Superior temporal gyrus (tissue), 1 donor: ENCODE data around the gene RPN2.

ENCODE experiments used
- DNase-seq: peaks from one replicate; pipeline ENCODE4 v3.0.0-alpha.2; 2016; ENCODE audit errors: extremely low spot score

The RPN2 gene

DNA sequence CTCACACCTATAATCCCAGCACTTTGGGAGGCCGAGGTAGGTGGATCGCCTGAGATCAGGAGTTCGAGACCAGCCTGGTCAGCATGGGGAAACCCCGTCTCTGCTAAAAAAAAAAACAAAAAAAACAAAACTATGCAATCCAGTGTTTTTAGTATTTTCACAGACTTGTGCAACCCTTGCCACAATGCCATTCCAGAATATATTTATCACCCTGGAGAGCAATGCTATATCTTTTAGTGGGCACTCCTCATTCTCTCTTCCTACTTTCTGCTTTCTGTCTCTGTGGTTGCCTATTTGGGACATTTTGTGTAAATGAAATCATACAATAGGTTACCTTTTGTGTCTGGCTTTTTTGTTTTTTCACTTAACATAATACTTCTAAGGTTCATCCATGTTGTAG lies 39.3 kb downstream of the RPN2 start:
- no peak for DNase-seq

DNA sequence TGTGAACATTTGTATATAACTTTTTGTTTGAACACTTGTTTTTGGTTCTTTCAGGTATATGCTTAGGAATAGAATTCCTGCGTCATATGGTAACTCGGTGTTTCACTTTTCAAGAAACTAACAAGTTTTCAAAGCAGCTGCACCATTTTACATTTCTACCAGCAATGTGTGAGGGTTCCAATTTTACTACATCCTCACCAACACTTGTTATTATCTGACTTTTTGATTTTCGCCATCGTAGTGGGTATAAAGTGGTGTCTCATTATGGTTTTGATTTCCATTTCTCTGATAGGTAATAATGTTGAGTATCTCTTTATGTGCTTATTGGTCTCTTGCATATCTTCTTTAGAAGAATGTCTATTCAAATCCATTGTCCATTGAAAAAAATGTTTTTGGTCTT lies 39.8 kb downstream of the RPN2 start:
- DNase-seq, result no peak

DNA sequence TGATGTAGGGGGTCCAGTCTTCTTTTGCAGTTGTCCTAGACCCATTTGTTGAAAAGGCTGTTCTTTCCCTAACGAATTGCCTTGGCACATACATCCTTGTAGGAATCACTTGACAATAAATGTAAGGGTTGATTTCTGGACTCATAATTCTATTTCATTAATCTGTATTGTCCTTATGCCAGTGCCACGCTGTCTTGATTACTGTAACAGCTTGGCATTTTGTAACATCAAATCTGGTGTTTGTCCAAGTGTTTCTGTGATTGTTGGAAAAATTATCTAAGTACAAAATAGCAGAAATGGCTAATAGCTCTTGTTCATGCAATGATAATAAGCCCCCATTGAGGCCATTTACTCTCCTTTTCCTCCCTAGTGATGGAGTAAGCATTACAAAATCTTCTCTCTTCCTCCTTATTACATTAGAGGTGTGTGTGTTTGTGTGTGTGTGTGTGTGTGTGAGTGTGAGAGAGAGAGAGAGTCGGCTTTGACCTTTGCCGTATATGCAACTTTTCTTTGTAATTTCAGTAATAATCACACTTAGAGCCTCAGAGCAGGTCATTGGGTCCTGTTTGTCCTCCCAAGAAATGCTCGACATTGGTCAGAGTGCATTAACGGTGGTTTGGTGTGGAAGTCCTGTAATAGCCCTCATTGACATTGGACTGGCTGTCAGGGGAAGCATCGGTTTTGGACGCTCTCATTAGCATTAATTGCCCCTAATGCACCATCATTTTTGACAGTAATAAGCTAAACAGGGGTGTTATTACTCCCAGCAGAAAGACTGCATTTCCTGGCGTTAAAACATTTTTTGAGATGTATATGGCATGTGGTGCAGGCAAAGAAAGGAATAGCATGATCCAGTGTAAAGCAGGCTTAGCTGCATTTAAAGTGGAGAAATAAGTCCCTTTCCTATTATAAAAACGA lies 40.9 kb downstream of the RPN2 start:
- DNase-seq, result no peak

DNA sequence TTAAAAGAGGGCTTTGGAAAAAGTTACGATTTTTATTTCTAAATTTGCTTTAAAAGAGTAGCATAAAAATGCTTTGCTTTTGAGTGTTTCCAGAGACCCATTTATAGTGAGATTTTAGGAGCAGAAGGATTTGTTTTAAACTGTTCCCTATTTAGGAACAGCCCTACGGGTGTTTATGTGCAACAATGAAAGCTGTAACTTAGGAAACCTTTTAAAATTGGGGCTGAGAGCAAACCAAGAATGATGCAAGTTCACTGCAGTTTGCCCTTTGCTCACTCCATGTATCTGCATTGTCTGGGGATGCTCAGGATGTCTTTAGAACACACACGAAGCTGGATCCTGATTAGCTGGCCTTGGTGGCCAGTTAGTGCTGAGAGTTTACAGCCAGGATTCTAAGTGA lies 41.6 kb downstream of the RPN2 start:
- DNase-seq, result no peak

DNA sequence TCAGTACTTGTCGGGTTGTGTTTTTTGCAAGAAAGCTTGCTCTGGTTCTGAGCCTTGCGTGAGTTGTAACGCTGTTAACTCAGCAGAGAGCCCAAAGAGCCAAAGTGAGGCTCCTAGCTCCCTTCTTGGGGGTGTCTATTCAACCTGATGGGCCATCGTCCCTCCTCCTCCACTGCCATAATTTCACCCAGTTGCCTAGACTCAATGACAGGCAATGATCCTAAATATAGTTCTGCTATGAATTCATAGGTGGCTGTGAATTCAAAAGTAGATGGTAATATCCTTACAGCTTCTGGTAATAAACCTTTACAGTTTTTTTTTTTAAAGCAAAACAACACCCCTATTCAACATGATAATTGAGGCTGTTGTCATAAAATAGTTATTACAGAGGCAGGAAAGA lies 43.0 kb downstream of the RPN2 start:
- DNase-seq, result no peak

DNA sequence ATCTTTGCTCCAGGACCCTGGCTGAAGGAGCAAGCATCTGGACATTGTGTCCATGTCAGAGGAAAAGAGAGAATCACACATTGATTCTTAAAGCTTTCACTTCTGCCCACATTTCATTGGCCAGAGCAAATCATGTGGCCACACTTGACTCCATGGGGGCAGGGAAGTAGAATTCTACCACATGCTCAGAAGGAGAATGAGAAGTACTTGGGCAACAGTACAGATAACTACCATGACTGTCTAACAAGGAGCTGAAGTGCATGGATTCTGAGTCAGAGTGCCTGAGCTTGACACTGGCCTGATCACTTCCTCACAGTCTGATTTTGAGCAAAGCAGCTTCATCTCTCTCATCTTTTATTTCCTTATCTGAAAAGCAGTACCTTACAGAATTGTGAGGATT lies 43.9 kb downstream of the RPN2 start:
- peak; percentile 36 for DNase-seq

DNA sequence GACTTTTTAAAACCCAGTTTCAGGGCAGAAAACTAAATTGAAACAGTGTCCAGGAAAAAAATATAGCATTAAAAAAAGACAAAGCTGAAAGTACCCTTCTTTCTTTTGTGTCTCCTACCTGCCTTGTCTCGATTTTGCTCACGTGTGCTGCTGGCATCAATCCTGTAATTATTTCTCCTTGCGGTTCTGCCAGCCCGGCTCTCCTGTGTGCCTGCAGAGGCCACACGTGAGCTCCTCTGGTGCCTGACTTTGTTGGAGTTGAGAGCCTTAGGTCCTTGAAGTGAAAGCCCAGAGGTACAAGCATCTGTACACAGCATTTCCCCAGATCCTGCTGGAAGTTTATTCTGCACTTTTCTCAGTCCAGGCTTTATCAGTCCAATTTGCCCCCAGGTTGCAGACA lies 46.0 kb downstream of the RPN2 start:
- DNase-seq, result no peak

DNA sequence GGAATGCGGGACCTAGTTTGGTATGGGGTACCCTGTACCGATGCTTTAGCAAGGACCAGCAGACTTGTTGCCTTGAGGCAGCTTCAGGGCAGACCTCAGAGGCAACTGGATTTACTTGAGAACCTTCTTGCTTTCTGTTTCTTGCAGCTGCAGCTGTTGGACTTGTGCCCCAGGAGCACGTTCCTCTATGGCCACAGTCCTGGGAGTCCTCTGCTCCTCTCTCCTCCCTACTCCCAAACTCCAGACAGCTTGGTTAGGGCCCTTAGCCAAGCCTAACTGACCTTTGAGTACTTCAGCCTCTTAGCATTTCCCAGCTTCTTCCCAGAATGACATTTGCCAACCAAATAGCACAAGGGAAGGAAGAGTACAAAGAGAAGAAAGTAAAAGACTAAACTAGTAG lies 47.8 kb downstream of the RPN2 start:
- no peak for DNase-seq

DNA sequence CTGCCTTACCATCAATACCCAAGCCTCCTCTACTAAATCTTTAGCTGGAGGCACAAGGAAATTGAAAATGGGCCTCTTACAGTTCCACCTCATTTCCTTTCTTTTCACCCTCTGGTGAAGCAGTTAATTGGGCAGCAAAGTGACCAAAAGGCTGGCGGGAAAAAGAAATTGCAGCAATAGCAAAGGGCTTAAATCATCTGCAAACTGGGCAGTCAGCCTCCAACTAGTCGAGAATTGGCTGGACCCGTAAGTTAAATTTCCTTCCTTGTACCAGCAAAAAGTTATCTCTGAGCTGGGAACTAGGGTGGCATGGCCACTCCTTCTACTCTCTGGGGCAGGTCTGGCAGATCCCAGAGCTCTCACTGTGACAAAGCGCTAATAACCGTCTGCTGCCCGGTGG lies 49.0 kb downstream of the RPN2 start:
- DNase-seq, result no peak

DNA sequence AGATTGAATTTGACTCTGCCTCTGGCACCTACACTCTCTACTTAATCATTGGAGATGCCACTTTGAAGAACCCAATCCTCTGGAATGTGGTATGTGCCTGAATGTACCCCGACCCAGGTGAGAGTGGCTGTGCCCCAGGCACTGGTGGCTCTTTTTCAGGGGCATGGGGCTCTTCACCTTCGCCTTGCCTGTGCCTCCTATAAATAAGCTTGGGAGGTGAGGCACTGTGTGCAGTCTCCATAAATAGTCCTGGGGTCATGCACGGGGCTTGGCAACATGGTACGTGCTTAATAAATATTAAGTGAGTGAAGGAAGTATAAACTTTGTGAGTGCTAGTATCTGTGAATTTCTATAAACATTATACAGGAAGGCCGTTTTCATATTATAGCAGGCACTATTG lies 49.5 kb downstream of the RPN2 start:
- no peak for DNase-seq

DNA sequence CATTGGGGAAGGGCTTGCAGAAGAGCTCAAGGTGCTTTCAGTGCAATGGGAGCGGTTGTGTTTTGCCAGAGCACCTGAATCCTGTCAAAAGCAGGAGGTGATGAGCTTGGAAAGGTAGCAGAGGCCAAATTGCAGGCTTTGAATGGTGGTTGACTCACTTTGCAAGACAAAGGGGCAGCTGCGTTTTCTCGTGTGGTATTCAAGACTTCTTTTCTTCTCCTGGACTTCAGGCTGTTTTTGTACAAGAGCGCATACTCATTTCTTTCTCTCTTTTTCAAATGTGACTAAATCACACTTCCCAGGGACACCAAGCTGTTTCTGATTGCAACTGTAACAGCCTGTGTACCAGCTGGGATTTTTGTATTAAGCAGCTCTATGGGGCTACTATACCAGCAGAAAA lies 50.2 kb downstream of the RPN2 start:
- DNase-seq, result no peak

DNA sequence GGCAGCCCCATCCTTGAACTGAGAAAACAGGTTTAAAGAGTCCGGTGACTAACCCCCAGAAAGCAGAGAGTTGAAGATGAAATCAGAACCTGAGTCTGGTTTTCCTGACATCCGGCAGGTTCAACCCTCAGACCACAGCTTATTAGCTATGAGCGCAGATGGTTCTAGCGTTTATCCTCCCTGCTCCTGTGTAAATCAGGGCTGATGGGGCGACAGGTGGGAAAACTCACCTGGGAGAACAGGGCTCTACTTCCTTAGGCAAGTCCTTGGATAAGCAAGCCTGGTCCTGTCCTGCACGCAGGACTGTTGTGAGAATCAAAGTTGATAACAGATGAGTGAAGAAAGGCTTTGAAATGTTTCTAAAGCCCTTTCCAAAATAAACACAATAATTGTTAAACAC lies 51.1 kb downstream of the RPN2 start:
- no peak for DNase-seq

DNA sequence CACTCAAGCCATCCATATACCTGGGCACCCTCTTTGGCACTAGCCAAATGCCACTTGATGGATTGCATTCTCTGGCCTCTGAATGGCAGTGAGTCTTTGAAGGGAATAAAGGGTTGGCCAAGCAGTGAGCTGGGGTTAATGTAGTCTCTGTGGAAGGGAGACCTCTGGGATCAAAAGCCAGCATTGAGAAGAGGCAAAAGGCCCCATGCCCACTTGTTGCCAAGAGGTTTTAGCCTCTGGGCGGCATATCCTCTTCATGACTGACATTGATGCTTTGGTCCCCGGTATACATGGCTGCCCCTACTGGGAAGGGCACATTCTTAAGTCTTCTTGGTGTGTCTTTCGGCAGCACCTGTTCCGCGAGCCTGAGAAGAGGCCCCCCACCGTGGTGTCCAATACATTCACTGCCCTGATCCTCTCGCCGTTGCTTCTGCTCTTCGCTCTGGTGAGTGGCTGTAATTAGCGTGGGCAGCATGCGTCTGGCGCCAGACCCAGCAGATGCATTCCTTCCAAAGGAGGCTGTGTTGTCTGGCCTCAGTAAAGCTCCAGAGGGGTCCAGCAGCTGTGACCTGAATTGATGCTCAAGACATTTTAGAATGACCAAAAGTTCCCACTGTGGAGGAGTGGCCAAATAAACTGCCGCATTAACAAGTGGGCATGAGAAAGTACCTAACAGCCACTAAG lies 53.0 kb downstream of the RPN2 start:
- no peak for DNase-seq

DNA sequence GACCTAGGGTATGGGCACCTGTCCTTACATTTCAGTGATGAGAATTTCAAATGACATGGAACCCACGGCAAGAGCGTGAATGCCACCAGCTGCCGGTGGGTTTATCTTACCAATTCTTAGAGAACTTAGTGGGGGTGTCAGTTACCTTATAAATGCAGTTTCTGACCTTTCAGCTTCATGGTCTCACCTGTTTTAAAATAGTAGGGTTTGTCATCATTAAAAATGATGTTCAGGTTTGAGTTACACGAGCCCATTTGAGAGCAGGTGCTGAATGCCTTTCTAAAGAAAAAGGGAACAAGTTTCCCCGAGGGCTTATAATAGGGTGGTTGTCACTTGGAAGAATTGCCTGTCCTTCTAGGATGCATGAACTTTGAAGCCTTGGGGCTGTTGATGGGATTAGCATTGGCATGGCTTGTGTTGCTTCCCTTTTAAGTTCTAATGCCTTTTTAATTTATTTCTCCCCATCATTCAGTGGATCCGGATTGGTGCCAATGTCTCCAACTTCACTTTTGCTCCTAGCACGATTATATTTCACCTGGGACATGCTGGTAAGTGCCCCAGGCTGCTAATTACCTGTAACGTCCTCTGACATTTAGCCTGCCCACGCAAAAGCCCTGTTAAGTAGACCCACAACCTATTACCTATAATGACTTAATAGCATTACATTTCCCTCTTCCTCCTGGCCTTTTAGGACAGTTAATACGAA lies 54.6 kb downstream of the RPN2 start:
- DNase-seq, result no peak

DNA sequence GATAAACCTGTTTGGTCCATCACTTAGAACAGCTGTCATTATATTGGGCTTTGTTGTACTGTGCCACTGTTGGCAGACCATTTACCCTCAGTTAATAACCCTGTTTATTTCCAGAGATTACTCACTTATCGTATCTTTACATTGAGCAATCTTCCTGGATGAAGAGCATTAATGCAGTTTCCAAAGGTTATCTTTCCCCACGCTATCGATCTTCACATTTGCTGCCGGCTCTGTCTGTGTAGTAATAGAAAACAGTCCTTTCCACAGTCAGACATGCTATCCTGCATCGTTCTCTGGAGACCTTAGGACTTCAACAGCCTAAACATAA lies 55.1 kb downstream of the RPN2 start:
- DNase-seq, result no peak

DNA sequence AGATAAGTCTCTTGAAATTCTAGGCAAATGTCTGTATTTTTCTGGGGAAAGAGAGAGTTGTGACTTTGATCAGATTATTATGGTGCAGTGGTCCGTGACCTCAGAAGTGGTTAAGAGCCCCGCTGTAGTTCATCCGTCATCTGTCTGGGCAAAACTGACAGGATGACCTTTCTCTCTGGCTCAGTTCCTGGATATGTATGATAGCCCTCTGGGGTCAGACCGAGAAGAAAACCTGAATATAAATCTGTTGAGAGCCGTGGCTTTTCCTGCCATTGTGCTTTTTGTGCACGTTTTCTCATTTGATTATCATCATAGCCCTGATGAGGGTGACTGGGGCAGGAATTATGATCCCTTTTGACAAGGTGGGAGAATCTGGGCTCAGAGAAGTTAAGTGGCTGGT lies 55.9 kb downstream of the RPN2 start:
- no peak for DNase-seq

DNA sequence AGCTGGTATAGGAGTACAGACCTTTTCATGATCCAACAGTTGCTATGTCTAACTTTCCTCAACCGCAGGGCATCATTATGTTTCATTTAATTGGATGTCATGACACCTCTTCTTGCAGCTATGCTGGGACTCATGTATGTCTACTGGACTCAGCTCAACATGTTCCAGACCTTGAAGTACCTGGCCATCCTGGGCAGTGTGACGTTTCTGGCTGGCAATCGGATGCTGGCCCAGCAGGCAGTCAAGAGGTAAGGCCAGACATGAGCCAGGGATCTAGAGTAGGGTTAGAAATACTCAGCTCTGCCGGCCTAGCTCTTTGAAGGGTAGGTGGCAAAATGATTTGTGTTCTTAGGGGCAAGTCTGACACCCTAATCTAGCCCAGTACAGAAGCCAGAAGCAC lies 57.3 kb downstream of the RPN2 start:
- DNase-seq, result no peak

DNA sequence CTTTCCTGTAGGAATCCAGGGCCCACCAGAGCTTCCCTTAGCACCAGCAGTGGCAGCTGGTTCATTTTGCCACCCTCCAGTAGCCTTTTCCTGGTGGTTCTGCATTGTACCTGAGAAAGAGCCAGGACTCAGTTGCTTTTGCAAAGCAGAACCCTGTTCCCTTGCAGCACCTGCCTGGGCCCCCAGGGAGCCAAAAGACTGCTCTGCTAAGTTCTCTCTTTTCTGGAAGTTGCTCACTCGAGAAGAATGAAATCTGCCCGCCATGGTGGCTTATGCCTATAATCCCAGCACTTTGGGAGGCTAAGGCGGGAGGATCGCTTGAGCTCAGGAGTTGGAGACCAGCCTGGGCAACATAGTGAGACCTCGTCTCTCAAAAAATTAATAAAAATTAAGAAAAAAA lies 58.5 kb downstream of the RPN2 start:
- no peak for DNase-seq

DNA sequence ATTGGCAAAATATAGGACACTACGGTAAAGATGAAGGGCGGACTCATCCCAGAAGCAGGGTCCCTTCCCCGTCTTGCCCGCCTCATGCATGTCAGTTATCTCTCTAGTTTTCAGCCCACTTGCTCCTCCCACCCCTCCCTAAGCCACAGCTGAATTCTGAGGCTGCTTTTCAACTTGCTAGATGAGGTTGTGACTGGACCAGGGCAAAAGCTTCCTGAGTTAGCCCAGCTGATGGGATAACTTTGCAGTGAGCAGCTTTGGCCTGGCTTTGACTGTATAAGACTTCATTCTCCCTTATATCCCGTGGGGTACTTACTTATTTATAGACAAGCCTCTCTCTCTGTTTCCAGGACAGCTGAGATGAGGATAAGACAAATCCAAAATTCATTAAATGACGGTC lies 59.3 kb downstream of the RPN2 start:
- no peak for DNase-seq

DNA sequence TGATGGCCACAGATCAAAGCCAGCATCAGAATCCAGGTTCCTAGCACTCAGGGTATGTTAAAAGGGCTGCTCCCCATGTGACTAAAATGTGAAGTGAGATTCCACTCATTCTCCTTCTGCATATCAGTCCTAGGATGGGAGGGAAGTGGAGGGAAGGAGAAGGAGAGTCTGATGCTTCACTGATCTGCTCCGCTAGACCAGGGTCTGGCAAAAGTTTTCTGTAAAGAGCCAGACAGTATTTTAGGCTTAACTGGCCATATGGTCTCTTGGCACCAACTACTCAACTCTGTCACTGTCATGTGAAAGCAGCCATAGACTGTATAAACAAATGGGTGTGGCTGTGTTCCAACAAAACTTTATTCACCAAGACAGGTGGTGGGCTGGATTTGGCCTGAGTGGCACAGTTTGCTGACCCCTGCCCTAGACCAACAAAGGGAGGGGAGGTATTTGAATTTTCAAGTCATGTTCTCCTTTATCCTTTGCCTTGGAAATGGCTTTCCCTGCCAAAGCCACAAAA lies 59.9 kb downstream of the RPN2 start:
- DNase-seq, result no peak

DNA sequence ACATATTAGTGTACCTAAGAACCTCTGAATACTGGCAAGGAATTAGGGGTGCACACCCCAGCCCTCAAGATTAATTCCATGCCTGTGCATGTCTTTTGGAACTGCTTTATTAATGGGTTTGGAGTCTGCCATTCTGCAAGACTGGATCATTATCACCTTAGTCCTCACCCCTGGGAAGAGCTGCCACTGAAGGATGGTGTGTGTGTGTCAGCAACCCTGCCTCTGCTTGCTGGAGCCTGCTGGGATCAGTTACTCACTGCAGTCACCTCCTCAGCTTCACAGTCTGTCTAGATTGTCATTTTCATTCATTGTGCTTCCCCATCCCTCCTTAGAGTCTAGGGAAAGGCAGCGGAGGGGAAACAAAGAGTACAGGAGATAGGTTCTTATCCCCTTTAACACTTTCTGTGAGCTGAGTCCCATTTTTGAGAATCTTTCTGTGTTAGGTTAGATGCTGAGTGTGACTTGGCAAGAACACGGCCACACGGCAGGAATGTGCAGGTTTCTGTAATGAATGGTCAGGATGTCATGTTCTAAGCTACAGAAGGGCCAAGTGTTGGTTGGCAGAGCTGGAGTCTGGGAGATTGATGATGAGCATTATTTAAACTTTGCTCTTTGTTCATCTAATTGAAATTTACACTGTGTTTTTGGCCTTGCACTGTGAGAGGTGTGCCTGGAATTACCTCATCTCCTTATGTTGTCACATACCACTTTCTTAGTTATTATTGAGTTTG lies 61.4 kb downstream of the RPN2 start:
- no peak for DNase-seq

DNA sequence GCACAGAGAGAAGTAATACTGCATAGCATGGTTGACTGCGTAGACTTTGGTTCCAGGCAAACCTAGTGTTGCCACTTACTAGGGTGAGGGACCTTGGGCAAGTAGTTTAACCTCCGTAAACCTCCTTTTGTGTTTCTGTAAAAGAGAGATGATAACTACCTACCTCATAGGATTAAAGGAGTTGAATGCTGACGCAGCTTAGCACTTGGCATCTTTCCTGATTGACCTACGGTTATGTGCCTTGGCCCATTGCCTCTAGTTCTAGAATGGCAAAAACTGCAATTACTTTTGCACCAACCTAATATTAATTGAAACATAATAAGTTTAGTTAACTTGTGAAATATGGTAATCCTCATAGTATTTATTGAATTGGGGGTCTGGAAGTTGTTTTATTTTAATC lies 63.4 kb downstream of the RPN2 start:
- no peak for DNase-seq
